Measurements from ENCODE around the gene PLA2G4F.

The PLA2G4F gene

DNA sequence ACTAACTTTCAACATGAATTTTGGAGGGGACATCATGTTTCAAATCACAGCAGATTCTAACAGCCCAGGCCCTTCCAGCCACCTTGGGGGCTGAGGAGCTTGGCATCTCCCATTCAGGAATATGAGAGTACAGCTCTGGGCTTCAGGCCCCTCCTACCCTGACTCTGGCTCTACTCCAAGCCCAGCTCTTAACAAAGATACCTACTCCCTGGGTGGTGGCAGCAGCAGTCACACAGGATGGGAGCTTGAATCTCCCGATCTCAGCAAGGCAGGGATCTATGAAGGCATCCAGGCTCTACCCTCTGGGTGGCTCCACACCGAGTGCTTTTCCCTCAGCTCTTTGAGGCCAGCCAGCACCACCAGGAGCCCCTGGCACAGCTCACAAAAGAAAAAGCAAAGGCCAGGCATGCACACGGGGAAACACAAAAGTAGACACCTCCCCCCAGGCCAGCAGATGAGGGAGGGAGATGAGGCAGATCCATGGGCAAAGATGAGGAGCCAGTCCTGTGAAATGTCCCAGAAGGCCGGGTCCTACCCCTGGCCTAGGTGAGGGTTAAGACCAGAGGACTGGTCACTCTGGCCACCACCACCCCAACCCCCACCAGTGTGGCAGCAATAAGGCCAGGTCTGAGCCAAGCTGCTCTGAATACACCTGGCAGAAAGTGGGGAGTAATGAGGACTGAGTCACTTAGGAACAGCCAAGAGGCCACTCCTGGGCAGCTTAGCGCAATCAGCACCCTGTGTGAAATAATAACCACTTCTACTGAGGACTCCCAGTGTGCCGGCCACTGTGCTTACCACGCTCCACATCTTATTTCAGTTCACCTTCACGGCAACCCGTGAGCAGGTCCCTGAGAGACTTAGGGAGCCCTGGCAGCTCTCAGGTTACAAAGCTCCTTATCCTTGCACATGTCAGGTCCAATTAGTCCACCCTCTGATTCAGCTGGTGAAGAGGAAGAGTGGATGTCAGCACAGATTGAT lies 24.3 kb downstream of the PLA2G4F start:
- TF ChIP-seq TAF1 (IDR thresholded peaks at IDR 0.05; ENCODE audit: borderline replicate concordance, insufficient read depth, low read length): no peak
- TF ChIP-seq REST (IDR thresholded peaks at IDR 0.05; ENCODE audit: insufficient read depth in 1 of 2, low read depth in 2 of 2, low read length in 2 of 2): no peak
- TF ChIP-seq POLR2AphosphoS5 (IDR thresholded peaks at IDR 0.05; ENCODE audit: low read depth, low read length): no peak
- no peak for TF ChIP-seq FOXP2 (optimal IDR thresholded peaks at IDR 0.05; ENCODE audit: borderline replicate concordance, extremely low read depth, extremely low read length, insufficient read depth)

GRCh38 chr15:42131006-42131405 lies 25.4 kb downstream of the PLA2G4F start:
- TF ChIP-seq POLR2AphosphoS5 (IDR thresholded peaks at IDR 0.05; ENCODE audit: low read depth, low read length): no peak
- no peak for TF ChIP-seq FOXP2 (optimal IDR thresholded peaks at IDR 0.05; ENCODE audit: borderline replicate concordance, extremely low read depth, extremely low read length, insufficient read depth)
- no peak for TF ChIP-seq TAF1 (IDR thresholded peaks at IDR 0.05; ENCODE audit: borderline replicate concordance, insufficient read depth, low read length)
- TF ChIP-seq REST (IDR thresholded peaks at IDR 0.05; ENCODE audit: insufficient read depth in 1 of 2, low read depth in 2 of 2, low read length in 2 of 2): no peak
- TF ChIP-seq SIN3A (IDR thresholded peaks at IDR 0.05; ENCODE audit: borderline replicate concordance, insufficient read depth, low read length): no peak

DNA sequence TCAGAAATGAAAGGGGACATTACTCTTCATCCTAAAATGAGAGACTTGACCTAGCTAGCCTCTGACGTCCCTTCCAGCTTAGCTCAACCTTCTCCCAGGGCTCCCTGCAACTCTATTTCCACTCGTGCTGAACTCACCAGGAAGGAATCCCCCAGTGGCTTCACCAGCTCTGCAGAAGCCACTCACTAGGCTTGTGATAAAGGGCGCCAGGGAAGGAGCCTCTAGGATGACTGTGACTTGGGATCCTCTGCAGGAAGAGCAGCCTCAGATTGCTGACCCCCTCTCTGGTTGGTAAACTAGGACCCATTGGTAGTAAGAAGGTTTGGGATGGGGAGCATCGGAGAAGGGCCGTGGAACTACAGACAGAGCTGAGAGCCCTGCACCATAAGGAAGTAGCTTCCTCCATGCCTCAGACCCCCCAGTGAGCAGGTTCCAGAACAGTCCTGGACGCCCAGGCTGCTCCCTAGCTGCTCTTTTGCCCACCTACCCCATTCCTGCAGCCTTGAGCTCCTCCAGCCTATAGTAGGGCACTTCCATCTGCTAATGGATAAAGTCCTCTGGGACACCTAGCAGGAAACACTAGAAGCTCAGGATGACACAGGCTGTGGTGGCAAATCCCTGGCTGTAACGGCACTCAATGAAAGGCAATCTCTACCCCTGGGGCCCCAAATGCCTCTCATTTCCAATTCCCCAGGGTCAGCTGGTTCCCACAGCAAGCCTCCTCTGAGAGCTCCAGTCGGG lies 26.0 kb downstream of the PLA2G4F start:
- no peak for TF ChIP-seq REST (IDR thresholded peaks at IDR 0.05; ENCODE audit: insufficient read depth in 1 of 2, low read depth in 2 of 2, low read length in 2 of 2)
- TF ChIP-seq FOXP2 (optimal IDR thresholded peaks at IDR 0.05; ENCODE audit: borderline replicate concordance, extremely low read depth, extremely low read length, insufficient read depth): no peak
- no peak for TF ChIP-seq SIN3A (IDR thresholded peaks at IDR 0.05; ENCODE audit: borderline replicate concordance, insufficient read depth, low read length)
- no peak for TF ChIP-seq TAF1 (IDR thresholded peaks at IDR 0.05; ENCODE audit: borderline replicate concordance, insufficient read depth, low read length)

DNA sequence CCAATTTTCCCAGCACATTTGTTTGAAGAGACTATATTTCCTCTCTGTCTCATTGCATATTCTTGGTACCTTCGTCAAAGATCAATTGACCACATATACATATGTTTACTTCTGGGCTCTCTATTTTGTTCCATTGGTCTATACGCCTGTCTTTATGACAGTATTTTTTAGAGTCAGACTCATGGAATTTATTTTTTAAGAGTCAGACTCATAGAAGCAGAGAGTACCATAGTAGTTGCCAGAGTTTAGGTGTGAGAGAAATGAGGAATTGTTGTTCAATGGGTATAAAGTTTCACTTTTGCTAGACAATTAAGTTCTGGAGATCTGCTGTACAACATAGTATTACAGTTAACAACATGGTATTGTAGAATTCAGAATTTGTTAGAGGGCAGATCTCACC lies 27.1 kb downstream of the PLA2G4F start:
- TF ChIP-seq SIN3A (IDR thresholded peaks at IDR 0.05; ENCODE audit: borderline replicate concordance, insufficient read depth, low read length) (no peak), POLR2AphosphoS5 (IDR thresholded peaks at IDR 0.05; ENCODE audit: low read depth, low read length) (no peak)

DNA sequence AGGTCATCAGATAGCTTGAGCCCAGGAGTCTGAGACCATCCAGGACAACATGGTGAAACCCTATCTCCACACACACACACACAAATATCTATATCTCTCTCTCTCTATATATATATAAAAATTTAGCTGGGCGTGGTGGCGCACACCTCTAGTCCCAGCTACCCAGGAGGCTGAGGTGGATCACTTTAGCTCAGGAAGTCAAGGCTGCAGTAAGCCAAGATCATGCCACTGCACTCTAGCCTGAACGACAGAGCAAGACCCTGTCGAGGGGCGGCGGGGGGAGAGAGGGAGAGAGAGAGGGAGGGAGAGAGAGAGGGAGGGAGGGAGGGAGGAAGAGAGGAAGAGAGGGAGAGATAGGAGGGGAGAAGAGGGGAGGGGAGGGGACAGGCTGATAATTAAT lies 28.0 kb downstream of the PLA2G4F start:
- TF ChIP-seq TAF1 (IDR thresholded peaks at IDR 0.05; ENCODE audit: borderline replicate concordance, insufficient read depth, low read length) (no peak), POLR2AphosphoS5 (IDR thresholded peaks at IDR 0.05; ENCODE audit: low read depth, low read length) (no peak), SIN3A (IDR thresholded peaks at IDR 0.05; ENCODE audit: borderline replicate concordance, insufficient read depth, low read length) (no peak), FOXP2 (optimal IDR thresholded peaks at IDR 0.05; ENCODE audit: borderline replicate concordance, extremely low read depth, extremely low read length, insufficient read depth) (no peak), REST (IDR thresholded peaks at IDR 0.05; ENCODE audit: insufficient read depth in 1 of 2, low read depth in 2 of 2, low read length in 2 of 2) (no peak)
